ENCODE measurements around the gene KRT83.

KRT83 gene

GRCh38 chr12:52360106-52360662, 39.0 kb upstream of the KRT83 start:
- Histone ChIP-seq H2AFZ (ENCODE audit: low read depth, low read length) (no peak overlapping the region), H3K9me3 (ENCODE audit: low read length) (no peaks in the 10 kb centered on the region), H3K27me3 (ENCODE audit: insufficient read depth, low read length) (no peaks in the 10 kb centered on the region), H3K36me3 (ENCODE audit: insufficient read depth, low read length) (no peaks in the 10 kb centered on the region), H3K4me1 (ENCODE audit: insufficient read depth, low read length) (no peaks in the 10 kb centered on the region), H3K4me3 (ENCODE audit: low read length) (no peak overlapping the region)

- no peaks in the 10 kb centered on the region for H3K36me3 ChIP-seq (ENCODE audit: insufficient read depth, low read length)
- H3K4me3 ChIP-seq (ENCODE audit: low read length), result no peak overlapping the region
- H3K27me3 ChIP-seq (ENCODE audit: insufficient read depth, low read length), result no peaks in the 10 kb centered on the region
- H2AFZ ChIP-seq (ENCODE audit: low read depth, low read length), result no peak overlapping the region
- H3K9me3 ChIP-seq (ENCODE audit: low read length), result no peaks in the 10 kb centered on the region
- no peaks in the 10 kb centered on the region for H3K4me1 ChIP-seq (ENCODE audit: insufficient read depth, low read length)
Observed at GRCh38 chr12:52359621-52360061, 38.4 kb upstream of the KRT83 start.

GRCh38 chr12:52358575-52359350, 37.6 kb upstream of the KRT83 start:
- no peak overlapping the region for H3K4me3 ChIP-seq (ENCODE audit: low read length)
- no peaks in the 10 kb centered on the region for H3K9me3 ChIP-seq (ENCODE audit: low read length)
- H3K27me3 ChIP-seq (ENCODE audit: insufficient read depth, low read length), result no peaks in the 10 kb centered on the region
- H2AFZ ChIP-seq (ENCODE audit: low read depth, low read length), result no peak overlapping the region
- no peaks in the 10 kb centered on the region for H3K4me1 ChIP-seq (ENCODE audit: insufficient read depth, low read length)
- no peaks in the 10 kb centered on the region for H3K36me3 ChIP-seq (ENCODE audit: insufficient read depth, low read length)

- Histone ChIP-seq H3K4me3 (ENCODE audit: low read length) (no peak overlapping the region), H3K4me1 (ENCODE audit: insufficient read depth, low read length) (no peaks in the 10 kb centered on the region), H3K36me3 (ENCODE audit: insufficient read depth, low read length) (no peaks in the 10 kb centered on the region), H2AFZ (ENCODE audit: low read depth, low read length) (no peak overlapping the region), H3K9me3 (ENCODE audit: low read length) (no peaks in the 10 kb centered on the region), H3K27me3 (ENCODE audit: insufficient read depth, low read length) (no peaks in the 10 kb centered on the region)
Observed at GRCh38 chr12:52356762-52357580, 35.8 kb upstream of the KRT83 start.

- no peak overlapping the region for H2AFZ ChIP-seq (ENCODE audit: low read depth, low read length)
- H3K36me3 ChIP-seq (ENCODE audit: insufficient read depth, low read length), result no peaks in the 10 kb centered on the region
- H3K9me3 ChIP-seq (ENCODE audit: low read length), result no peaks in the 10 kb centered on the region
- no peak overlapping the region for H3K4me3 ChIP-seq (ENCODE audit: low read length)
- H3K4me1 ChIP-seq (ENCODE audit: insufficient read depth, low read length), result no peaks in the 10 kb centered on the region
- H3K27me3 ChIP-seq (ENCODE audit: insufficient read depth, low read length), result no peaks in the 10 kb centered on the region
Observed at GRCh38 chr12:52356031-52356761, 35.0 kb upstream of the KRT83 start.

- H3K4me1 ChIP-seq (ENCODE audit: insufficient read depth, low read length), result no peaks in the 10 kb centered on the region
- H3K36me3 ChIP-seq (ENCODE audit: insufficient read depth, low read length), result no peaks in the 10 kb centered on the region
- H2AFZ ChIP-seq (ENCODE audit: low read depth, low read length), result no peak overlapping the region
- no peaks in the 10 kb centered on the region for H3K27me3 ChIP-seq (ENCODE audit: insufficient read depth, low read length)
- no peaks in the 10 kb centered on the region for H3K9me3 ChIP-seq (ENCODE audit: low read length)
- H3K4me3 ChIP-seq (ENCODE audit: low read length), result no peak overlapping the region
Observed at GRCh38 chr12:52355176-52355575, 34.0 kb upstream of the KRT83 start.

GRCh38 chr12:52354200-52354599, 33.0 kb upstream of the KRT83 start:
- no peak overlapping the region for H2AFZ ChIP-seq (ENCODE audit: low read depth, low read length)
- no peaks in the 10 kb centered on the region for H3K27me3 ChIP-seq (ENCODE audit: insufficient read depth, low read length)
- H3K36me3 ChIP-seq (ENCODE audit: insufficient read depth, low read length), result no peaks in the 10 kb centered on the region
- H3K4me3 ChIP-seq (ENCODE audit: low read length), result no peak overlapping the region
- no peaks in the 10 kb centered on the region for H3K4me1 ChIP-seq (ENCODE audit: insufficient read depth, low read length)
- H3K9me3 ChIP-seq (ENCODE audit: low read length), result no peaks in the 10 kb centered on the region

- Histone ChIP-seq H3K27me3 (ENCODE audit: insufficient read depth, low read length) (no peaks in the 10 kb centered on the region), H3K4me3 (ENCODE audit: low read length) (no peak overlapping the region), H3K36me3 (ENCODE audit: insufficient read depth, low read length) (no peaks in the 10 kb centered on the region), H2AFZ (ENCODE audit: low read depth, low read length) (no peak overlapping the region), H3K4me1 (ENCODE audit: insufficient read depth, low read length) (no peaks in the 10 kb centered on the region), H3K9me3 (ENCODE audit: low read length) (no peaks in the 10 kb centered on the region)
Observed at GRCh38 chr12:52353766-52354165, 32.6 kb upstream of the KRT83 start.

GRCh38 chr12:52352951-52353350, 31.8 kb upstream of the KRT83 start:
- Histone ChIP-seq H3K36me3 (ENCODE audit: insufficient read depth, low read length) (no peaks in the 10 kb centered on the region), H3K4me1 (ENCODE audit: insufficient read depth, low read length) (no peaks in the 10 kb centered on the region), H3K4me3 (ENCODE audit: low read length) (no peak overlapping the region), H3K27me3 (ENCODE audit: insufficient read depth, low read length) (peaks cover 3% of the 10 kb centered on the region), H2AFZ (ENCODE audit: low read depth, low read length) (no peak overlapping the region), H3K9me3 (ENCODE audit: low read length) (no peaks in the 10 kb centered on the region)

- no peaks in the 10 kb centered on the region for H3K4me1 ChIP-seq (ENCODE audit: insufficient read depth, low read length)
- H3K9me3 ChIP-seq (ENCODE audit: low read length), result no peaks in the 10 kb centered on the region
- H2AFZ ChIP-seq (ENCODE audit: low read depth, low read length), result no peak overlapping the region
- H3K36me3 ChIP-seq (ENCODE audit: insufficient read depth, low read length), result no peaks in the 10 kb centered on the region
- peaks cover 3% of the 10 kb centered on the region for H3K27me3 ChIP-seq (ENCODE audit: insufficient read depth, low read length)
- no peak overlapping the region for H3K4me3 ChIP-seq (ENCODE audit: low read length)
Observed at GRCh38 chr12:52351196-52352059, 30.2 kb upstream of the KRT83 start.

GRCh38 chr12:52350786-52351185, 29.6 kb upstream of the KRT83 start:
- H3K36me3 ChIP-seq (ENCODE audit: insufficient read depth, low read length), result no peaks in the 10 kb centered on the region
- no peaks in the 10 kb centered on the region for H3K9me3 ChIP-seq (ENCODE audit: low read length)
- peaks cover 3% of the 10 kb centered on the region for H3K27me3 ChIP-seq (ENCODE audit: insufficient read depth, low read length)
- no peak overlapping the region for H3K4me3 ChIP-seq (ENCODE audit: low read length)
- no peaks in the 10 kb centered on the region for H3K4me1 ChIP-seq (ENCODE audit: insufficient read depth, low read length)
- H2AFZ ChIP-seq (ENCODE audit: low read depth, low read length), result no peak overlapping the region

GRCh38 chr12:52350021-52350620, 28.9 kb upstream of the KRT83 start:
- peaks cover 3% of the 10 kb centered on the region for H3K27me3 ChIP-seq (ENCODE audit: insufficient read depth, low read length)
- no peaks in the 10 kb centered on the region for H3K36me3 ChIP-seq (ENCODE audit: insufficient read depth, low read length)
- H3K9me3 ChIP-seq (ENCODE audit: low read length), result no peaks in the 10 kb centered on the region
- H3K4me3 ChIP-seq (ENCODE audit: low read length), result no peak overlapping the region
- H2AFZ ChIP-seq (ENCODE audit: low read depth, low read length), result no peak overlapping the region
- H3K4me1 ChIP-seq (ENCODE audit: insufficient read depth, low read length), result no peaks in the 10 kb centered on the region
